ENCODE results near the gene HRNR.
A peak's percentile ranks its signal among the peaks of the same experiment; 100 is the strongest.

Gene HRNR

DNA sequence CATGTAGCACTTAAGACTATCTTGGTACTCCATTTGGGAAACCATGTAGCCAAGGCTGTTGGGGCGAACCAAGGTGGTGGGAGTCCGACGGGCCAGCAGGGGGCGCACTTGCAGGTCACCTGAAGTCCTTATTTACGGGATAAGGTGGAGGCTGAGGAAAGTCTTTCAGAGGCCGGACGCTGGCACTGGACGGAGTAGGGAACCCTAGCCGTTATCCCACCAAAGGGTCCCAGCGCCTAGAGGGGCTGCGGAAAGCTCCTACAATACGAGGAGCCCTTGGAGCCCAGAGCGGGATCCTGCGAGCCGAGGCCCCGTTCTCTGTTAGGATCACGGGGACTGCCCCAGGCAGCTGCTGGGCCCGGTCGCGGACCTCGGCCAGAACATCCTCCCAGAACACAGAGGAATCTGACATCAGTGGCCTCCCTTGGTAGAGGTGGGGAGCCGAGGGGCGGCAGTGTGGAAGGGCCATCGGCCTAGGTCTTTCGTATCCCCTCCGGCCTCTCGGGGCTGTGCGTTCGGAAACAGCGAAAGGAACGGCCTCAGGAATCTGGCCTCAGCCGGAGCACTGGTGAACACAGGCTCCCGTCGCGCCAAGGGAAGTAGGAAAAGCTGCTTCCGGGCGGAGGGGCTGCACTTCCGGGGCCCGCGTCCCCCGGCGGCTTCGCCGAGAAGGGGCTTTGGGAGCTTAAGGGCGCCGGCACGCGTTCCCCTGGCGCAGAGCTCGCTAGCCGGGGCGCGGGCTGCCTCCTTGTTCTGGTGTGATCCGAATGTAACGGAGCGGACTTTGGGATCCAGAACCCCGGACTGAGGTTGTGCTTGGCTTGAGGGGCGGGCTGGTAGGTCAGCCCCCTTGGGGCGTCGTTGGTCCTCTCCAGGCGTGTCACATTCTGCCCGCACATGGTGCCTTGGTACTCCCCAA, 35.1 kb downstream of the HRNR start:
- DNase-seq, result peak; percentile 92

DNA sequence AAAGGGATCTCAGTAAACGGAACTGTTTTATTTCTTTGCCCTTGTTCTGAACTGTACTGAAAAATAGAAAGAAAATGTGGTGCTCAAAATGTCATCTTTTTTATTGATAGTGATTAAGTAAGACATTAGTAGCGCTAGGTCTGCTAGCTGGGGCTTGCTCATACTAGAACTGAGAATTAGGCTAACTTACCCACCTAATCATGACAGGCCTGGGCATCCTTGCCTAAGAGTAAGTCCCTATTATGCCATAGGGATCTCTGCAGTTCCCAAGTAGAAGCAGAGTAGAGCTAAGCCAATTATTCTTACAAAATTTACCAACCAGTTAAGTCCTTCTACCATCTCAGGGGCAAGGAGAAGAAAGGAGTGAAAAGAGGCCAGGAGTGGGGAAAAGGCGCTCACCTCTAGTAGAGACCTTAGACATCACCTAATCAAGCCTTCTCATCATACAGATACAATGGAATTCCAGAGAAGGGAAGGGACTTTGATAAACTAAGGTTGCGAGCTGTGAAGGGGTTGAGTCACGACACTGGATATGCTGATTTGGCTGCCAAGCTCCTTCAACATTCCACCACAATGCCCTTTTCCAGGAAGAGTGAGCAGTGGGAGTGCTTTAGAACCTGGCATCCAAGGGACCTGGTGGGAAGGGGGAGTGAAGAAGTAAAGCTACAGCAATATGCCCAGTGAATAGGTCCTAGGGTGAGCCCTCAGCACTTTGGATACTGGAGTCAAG, 37.3 kb downstream of the HRNR start:
- DNase-seq, result no peak

DNA sequence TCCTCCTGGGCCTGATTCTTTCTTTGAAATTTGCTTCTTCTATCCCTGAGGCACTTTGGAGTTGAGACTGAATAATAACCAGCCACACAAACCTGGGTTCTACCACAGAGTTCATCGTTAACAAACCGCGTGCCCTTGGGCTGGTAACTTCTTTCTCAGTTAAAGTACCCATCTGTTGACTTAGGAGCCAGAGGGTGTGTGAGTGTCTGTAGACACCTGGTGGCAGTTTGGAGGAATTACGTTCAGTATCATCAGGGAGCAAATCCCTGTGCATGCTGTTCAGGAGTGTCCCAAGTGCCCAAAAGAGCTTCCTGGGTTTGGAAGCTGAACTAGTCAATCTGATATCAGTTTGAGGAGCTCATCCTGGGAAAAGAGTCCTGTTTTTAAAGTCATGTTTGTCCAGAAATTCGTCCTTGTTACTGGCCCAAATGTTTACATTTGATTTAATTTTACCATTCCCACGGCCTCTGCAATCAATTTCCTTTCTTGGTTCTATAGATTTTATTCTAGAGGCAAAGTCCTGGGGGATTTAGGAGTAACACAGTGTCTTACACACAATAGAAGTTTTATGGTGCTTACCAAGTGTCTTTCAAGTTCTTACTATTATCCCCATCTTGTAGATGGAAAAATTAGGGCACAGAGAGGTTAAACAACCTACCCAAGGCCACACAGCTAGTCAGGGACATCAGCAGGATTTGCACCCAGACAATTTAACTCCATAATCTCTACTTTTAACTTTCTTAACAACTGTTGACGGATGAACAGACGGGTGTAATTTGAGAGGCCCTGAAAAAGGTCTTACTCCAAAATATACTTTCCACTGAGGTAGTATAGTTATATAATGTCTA, 38.2 kb downstream of the HRNR start:
- peak; percentile 67 for DNase-seq

DNA sequence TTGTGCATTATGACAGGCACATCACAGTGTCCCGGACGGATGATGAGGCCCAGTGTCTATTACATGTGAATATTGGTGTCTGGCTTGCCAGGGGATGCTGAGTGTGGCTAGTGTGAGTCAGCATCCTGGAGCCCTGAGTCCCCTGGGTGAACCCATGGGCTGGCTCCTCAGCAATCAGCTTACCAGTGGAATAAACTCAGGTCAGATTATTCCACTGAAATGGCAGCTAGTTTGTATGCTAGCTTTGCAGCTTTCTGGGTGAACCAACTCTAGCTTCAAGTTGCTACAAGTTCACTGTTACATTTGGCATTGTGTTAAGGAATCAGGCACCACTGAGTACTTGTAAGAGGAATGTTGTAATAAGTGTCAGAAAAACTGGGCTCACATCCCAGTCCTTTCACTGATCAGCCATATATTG, 41.0 kb downstream of the HRNR start:
- no peak for DNase-seq

DNA sequence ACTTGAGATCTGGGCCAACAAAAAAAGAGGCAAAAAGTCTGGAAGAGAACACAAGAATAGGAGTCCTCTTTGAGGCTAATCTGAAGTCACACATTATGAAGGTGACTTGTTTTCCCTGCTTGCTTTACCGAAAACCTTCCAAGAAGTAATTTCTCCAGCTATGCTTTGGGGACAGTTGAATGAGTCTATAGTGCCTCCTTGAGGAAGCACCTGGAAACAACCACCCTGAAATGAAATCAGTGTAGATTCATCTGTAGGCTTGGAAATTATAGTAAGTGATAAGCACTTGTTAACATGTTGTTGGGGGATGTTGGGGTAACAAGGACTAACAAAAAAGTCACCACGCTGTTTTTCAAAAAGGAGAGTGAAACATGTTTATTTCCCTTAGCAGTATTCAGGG, 41.6 kb downstream of the HRNR start:
- no peak for DNase-seq

GRCh38 chr1:152179566-152179965, 44.4 kb downstream of the HRNR start:
- no peak for DNase-seq

DNA sequence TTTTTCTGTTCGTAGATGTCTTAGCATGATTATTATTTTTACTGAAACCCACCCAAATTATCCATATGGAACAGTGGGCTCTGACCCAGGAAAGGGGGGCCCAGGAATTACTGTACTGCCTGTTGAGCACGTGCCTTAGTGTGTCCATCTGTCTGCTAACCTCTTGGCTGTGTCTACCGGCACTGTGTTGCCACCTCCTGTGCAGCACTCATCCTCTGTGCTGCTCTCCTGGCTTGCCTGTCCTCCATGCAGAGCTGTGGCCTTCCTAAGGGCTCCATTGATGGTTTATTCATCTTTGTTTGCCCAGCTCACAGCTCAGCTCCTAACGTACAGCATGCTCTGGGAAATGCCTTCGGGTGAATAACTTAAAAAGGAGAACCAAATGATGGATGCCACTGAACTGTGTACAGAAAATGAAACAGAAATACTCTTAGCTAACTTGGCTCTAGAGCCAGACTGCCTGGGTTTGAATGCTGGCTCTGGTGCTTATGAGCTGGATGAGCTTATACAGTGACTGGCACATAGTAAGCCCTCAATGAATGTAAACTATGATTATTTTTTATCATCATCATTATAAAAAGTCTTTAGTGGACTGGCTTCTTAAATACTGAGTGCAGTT, 53.6 kb downstream of the HRNR start:
- DNase-seq, result no peak

- no peak for DNase-seq
Observed at GRCh38 chr1:152169366-152170025, 54.5 kb downstream of the HRNR start.

DNA sequence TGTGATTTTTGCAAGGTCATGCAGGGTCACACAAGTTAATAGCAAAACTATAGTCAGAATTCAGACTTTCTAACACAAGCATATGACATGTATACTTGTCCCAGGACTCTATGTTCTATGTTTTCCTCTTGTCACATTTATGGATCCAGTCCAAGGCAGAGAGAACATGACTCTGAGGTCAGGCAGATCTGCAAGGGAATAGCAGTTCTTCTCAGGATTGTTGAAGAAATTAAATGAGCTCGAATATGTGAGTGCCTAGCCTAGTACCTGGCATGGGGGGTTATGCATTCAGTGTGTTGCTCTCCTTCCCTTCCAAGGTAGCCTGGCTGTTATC, 55.5 kb downstream of the HRNR start:
- DNase-seq, result no peak

- no peak for DNase-seq
Observed at GRCh38 chr1:152167835-152168534, 56.0 kb downstream of the HRNR start.

- DNase-seq, result no peak
Observed at GRCh38 chr1:152166966-152167365, 57.0 kb downstream of the HRNR start.

DNA sequence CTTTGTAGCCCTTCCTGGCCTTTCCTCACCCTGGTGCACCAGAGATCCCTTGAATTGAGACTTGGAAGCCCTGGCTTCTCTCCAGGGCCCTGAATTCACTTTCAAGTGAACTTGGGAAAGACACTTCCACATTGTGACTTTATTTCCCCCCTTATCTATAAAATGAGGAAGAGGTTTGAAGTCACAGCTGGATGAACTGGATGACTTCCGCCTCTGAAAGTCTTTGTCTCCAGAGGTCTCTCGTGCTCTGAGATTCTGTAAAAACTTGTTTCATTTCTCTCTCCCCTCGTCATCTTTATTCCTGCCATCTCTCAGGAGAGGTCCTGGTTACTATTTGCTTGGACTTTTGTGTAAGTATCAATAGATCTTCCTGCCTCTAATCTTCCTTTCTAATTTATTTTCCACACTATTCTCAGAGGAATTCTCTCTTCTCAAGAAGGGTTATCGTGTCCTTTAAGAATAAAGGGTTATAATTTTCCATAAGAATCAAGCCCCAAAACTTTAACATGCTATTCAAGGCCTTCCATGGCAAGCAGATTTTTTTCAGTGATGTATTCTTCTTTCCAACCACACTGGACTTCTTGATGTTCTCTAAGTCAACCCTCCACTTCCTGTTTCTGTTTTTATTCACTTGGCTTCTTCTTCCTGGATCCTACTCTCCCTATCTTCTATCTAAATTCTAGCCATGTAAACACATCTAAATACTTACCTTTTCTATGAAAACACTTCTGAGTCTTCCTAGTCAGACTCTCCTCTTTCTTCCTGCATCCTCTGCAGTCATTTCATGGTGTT, 58.5 kb downstream of the HRNR start:
- DNase-seq, result no peak

DNA sequence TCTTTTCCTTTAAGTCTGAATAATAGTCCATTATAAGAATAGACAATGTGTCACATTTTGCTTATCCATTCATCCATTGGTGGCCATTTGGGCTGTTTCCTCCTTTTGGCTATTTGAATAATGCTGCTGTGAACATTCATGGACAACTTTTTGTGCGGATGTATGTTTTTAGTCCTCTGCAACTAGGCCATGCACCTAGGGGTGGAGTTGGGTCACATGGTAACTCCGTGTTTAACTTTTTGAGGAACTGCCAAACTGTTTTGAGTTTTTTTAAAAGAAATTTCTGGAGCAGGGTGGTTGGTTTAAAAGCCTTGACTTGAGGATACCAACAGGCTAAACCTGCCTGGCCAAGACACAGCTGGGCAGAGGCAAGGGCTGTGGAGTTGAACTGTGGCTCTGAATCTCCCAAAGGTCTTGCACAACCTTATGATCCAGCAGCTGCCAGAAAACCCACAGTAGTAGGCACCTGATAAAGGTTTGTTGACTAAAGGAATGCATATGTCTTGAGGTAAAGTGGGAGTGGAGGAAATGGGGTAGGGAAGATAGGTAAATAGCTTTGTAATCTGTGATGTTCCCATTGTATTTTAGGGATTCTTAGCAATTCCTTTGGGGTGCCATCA, 59.4 kb downstream of the HRNR start:
- DNase-seq, result no peak

DNA sequence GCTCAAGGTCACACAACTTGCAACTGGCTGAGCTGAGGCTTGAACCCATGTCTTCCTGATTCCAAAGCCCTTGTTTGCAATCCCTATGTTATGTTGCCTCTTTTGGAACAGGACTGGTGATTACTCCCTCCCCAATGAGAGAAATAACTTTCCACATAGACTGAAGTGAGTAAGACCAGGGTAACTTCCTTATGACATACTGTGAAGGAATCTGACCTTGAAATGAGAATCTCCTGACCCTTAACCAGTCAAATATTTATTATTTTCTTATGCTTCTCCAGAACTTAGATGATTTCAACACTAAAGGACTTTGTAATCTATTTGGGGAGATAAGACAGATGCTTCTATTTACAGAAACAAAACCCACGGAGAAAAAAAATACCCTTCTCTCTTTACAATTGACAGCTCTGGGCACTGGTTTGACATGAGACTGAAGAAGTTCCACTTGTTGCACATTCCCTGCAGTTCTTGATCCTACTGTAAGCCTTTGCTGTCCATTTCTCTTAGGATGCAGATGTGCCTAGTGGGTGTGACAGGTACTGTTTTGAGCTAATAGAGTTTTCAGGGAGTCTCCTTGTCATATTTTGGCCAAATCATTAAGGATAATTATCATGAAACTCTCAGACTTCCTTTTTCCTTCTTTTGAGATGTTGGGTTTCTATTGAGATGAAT, 61.1 kb downstream of the HRNR start:
- DNase-seq, result no peak

Measured in activated CD8-positive, alpha-beta memory T cell treated with anti-CD3 and anti-CD28 coated beads for 24 hours (primary cell).